GM19372 (cell line): ENCODE data around the gene TRAM2.
"Not testable (repeated sequence)": the region's sequence is repeated elsewhere in the genome, so short reads cannot be mapped to it uniquely, and the experiment has no call there.

ENCODE experiments used
- ATAC-seq: cut with Tn5 transposase; IDR thresholded peaks from one replicate; pipeline ENCODE4 v1.9.1; 2021; ENCODE audit warnings: mild to moderate bottlenecking, low read depth, moderate library complexity; ENCODE audit not compliant: unreplicated experiment

Gene TRAM2

DNA sequence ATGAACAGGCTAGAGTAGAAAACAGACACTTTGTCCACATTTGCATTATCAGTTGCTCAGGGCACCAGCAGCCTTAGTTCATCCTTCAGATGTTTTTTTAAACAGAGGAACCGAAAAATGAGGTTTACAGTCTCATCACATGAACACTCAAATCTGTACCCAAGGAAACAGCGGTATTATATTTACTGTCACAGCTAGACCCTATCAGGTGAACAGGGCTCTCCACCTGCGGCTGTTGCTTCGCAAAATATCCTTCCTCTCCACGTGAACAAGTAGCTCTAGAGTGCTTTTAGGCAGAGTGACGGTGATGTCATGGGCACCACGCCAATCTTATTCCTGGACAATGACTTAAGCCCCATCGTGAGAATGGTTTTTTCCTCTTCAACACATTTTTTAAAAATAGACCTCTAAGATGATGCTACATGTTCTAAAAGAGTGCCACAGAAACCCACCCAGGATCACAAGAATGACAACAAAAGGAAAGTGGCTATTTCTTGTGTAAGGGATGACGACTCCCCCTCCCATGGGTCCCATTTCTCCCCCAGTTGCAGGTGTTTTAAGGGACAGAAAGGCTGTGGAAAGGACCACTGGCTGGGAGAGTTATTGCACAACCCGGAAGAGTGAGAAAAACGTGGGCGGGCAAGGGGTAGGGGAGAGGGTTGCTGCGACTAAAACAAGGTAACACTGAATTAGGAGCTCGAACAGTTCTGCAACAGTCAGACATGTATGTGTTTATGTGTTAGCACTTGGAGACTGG lies 79.0 kb downstream of the TRAM2 start:
- peak; percentile 81 for ATAC-seq

DNA sequence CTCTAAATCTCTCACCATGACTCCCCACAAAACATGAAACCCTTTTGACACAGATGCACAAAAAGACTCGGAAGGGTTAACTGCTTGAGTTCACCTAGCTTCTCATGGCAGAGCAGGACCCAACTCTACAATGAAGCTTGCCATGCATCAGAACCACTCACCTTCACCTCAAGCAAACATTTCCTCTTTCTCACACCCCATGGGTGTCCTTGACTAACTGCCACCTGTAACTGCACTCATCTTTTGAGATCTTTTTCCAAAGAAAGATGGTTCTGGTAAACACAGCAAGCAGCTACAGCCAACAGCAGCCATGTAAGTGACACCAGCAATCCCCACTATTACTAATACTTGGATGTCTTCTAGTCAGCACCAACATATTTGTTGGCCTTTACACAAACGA lies 80.2 kb downstream of the TRAM2 start:
- no peak for ATAC-seq

- ATAC-seq = no peak
Observed at GRCh38 chr6:52495922-52496321, 80.9 kb downstream of the TRAM2 start.

DNA sequence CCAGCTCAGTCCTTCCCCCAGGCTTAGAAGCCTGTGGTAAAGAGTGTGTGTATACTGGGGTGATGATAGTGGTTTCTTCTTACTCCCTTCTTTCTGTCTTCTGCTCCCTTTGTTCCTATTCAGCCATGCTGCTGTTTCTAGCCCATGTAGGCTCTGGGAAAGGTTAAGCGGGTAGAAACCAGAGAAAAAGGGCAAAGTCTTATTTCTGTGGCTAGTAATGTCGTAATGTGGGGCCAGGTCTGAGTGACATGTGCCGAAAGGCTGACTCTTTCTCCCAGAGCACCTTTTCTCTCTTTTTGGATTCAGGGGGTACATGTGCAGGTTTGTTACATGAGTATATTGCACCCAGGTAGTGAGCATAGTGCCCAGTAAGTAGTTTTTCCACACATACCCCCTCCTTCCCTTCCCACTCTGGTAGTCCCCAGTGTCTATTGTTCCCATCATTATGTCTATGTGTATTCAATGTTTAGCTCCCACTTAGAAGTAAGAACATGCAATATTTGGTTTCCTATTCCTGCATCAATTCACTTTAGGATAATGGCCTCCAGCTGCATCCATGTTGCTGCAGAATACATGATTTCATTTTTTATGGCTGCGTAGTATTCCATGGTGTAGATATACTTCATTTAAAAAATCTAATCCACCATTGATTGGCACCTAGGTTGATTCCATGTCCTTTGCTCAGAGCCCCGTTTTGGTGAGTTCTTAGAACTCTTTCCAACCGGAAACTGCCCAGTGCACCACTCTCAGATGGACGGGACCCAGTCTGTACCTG lies 82.4 kb downstream of the TRAM2 start:
- no peak for ATAC-seq

- no peak for ATAC-seq
Observed at GRCh38 chr6:52493669-52494068, 83.2 kb downstream of the TRAM2 start.

DNA sequence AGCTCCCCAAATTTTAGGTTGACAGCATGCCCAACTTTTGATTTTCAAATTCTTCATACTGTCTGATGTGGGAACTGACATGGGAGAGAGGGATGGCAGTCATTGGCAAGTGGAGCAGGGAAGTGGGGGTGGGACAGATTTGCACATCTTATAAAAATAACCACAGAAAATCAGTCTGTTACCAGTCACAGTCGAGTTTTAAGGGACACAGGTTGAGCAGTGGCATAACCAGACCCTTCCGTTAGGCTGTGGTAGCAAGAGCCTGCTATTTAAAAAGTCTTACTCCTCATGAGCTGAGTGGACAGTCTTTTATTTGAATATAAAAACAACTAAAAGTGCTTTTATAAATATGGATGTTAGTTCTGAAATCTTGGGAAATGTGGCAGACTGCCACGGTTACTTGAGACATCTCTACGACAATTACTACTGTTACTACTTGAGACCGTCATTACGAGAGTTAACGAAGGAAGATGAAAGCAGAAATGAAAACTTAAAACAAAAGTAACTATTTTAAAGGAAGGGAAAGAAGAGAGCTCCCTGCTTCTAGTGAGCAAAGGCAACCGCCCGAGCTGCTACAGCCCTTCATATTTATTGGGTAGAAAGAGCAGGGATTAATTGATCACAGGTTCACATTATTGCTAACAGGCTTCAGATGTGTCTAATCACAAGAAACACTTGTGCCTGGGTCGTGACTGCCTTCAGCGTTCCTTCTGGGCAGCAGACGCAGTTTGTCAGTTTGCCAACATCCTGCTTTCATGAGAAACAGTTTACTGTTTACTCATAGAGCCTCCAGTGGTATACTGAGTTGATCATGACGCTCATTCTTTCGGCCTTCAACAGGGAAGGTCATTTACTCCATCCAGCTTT lies 85.4 kb downstream of the TRAM2 start:
- peak; percentile 59 for ATAC-seq

DNA sequence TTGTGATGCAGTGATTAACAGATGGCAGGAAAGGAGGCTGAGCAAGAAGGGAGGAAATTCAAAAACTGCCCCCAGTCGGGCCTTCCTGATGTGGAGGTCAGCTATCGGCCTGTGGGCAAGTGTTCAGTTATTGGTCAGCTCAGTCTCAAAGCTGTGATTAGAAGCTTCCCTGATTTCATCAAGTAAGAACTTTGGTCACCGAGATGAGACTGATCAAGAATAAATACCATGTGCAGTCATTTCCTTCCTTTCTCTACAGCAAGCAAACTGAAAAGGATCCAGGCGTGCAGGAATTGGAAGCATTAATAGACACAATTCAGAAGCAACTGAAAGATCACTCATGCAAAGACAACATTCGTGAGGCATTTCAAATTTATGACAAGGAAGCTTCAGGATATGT lies 87.0 kb downstream of the TRAM2 start:
- ATAC-seq = no peak

GRCh38 chr6:52483671-52484003 lies 93.2 kb downstream of the TRAM2 start:
- ATAC-seq = no peak

GRCh38 chr6:52482903-52483670 lies 93.8 kb downstream of the TRAM2 start:
- no peak for ATAC-seq

GRCh38 chr6:52475307-52475706 lies 101.6 kb downstream of the TRAM2 start:
- ATAC-seq = no peak

DNA sequence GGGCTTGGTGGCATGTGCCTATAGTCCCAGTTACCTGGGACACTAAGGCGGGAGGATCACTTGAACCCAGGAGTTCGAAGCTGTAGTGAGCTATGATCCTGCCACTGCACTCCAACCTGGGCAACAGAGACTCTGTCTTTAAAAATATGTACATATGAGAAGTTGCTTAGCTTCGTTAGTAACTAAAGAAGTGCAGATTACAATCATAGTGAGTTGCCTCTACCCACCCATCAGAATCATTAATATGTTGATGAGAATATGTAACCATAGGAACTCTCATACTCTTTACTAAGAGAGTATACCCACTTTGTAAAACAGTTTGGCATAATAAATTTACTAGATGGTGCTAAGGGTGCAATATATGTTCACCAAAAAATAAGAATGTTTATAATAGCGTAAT lies 102.7 kb downstream of the TRAM2 start:
- ATAC-seq = no peak

GRCh38 chr6:52461194-52461593 lies 115.7 kb downstream of the TRAM2 start:
- not testable (repeated sequence) for ATAC-seq

DNA sequence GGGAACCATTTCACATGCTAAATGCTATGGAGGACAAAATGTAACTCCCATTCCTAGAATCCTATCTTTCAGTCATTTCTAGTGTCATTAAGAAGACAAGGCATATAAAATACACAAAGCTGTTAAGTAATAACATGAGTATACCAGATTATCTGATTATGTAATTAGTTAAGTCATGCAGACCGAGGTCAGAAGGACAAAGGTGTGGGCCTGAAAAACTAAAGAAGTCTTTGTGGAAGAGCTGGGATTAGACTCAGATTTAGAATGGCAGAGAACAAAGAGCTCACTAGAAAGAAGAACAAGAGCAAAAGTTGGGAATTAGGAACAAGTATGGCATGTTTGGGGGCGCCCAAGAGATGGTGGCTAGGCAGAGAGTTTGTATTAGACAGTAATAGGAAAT lies 119.8 kb downstream of the TRAM2 start:
- no peak for ATAC-seq

- no peak for ATAC-seq
Observed at GRCh38 chr6:52454556-52454955, 122.3 kb downstream of the TRAM2 start.
